ENCODE measurements around the gene ZNF853. TPM values are rescaled to one million over a fixed set of nuclear protein-coding genes. Genes with fewer than 3 reads are reported as not detected.

ZNF853 gene
- total RNA-seq (2021; fragmentation: NEBNext Ultra II Directional; extraction: Animal tissue kit (Norgen Biotek cat#: 25700)) = 5.5 and 5.7 TPM in 2 replicates
- 4.3 and 4.4 TPM in 2 replicates for polyA plus RNA-seq (2011; rRNA removed)
- 5.4 TPM for polyA plus RNA-seq (2011; cell fraction: cytosol; rRNA removed)
- polyA plus RNA-seq (2011; cell fraction: nucleus; rRNA removed) = 6.3 TPM
- 2.0 to 4.2 TPM (median 3.2 TPM) in 4 replicates for polyA plus RNA-seq (2012, experiment 1 of 2)
- 2.2 TPM for polyA plus RNA-seq (2012, experiment 2 of 2)
- 4.1 TPM for polyA plus RNA-seq (2013, experiment 1 of 2)
- 4.0 TPM for polyA plus RNA-seq (2013, experiment 2 of 2)
- 9.9 and 11.6 TPM in 2 replicates for polyA minus RNA-seq (2011; rRNA and poly(A)+ RNA removed)
- polyA minus RNA-seq (2011; cell fraction: cytosol; rRNA and poly(A)+ RNA removed) = 6.5 TPM
- 5.6 TPM for polyA minus RNA-seq (2011; cell fraction: nucleus; rRNA and poly(A)+ RNA removed)
- long read RNA-seq, experiment 1, partial matches to known transcripts = 0 of 3 reads
- long read RNA-seq, experiment 1, other reads (novel, unspliced or antisense) = 3 of 3 reads
- long read RNA-seq, experiment 2 = 0 reads

DNA sequence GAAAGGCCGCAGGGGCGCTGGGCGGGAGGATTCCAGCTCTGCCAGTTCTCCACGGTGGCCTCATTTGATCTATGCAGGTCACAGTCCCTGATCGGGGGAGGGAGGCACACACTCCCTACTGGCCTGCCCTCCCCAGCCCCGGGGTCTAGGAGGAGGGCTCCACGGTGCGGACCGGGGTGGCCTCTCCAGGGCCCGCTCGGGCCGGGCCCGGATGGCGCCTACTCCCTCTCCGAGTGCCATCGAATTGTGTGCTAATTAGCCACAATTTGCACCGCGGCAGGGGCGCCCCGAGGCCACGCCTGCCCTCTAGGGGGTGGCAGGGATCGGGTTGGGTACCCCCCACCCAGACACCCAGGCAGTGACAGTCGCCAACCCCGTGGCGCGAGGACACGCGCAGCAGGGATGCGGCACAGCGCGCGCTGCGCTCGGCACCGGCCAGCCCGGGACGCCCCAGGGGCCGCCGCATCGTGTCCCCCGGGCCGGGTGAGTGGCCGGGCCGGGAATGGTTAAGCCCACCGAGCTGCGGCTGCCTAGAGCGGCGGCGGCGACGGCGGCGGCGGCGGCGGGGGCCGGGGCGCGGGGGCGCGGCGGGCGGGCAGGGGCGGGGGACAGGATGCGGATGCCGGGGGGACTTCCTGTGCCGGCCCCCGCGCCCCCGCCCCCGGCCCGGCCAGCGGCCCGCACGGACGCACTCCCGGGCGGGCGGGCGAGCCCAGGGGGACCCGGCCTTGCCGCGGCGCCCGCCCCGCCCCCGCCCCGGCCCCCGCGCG, at the start of gene ZNF853:
ZNF853 (plus strand) TSS at position 658 of the 770 bp plus-strand sequence. CDS start 565 bp downstream, outside the sequence.
- Histone ChIP-seq H3K27ac (ENCODE audit: low read depth, low read length) (0 out of 2 replicates have a peak within 1 kb of the TSS, but pooled peaks have one; percentile 5), H3K4me2 (ENCODE audit: insufficient read depth in 1 of 2, low read depth in 2 of 2, low read length in 2 of 2) (peak within 1 kb of the TSS; percentile 94 to 100)
- no peak for TF ChIP-seq SP4 (IDR thresholded peaks at IDR 0.05; ENCODE audit: low read length)
- no peak for TF ChIP-seq NRF1 (IDR thresholded peaks at IDR 0.05; ENCODE audit: low read depth, low read length)
- TF ChIP-seq CTBP2 (IDR thresholded peaks at IDR 0.05; ENCODE audit: borderline replicate concordance, insufficient read depth, insufficient read length, low read length) = no peak
- TF ChIP-seq CHD1 (IDR thresholded peaks at IDR 0.05; ENCODE audit: low read depth, low read length) = no peak
- no peak for TF ChIP-seq ATF3 (IDR thresholded peaks at IDR 0.05; ENCODE audit: insufficient read depth, low read depth, low read length)
- TF ChIP-seq CBX5 (IDR thresholded peaks at IDR 0.05; ENCODE audit: low read depth, low read length) = no peak
- TF ChIP-seq SP2 (IDR thresholded peaks at IDR 0.05; ENCODE audit: low read length) = no peak
- peak; percentile 47; the same call in 1 of the 2 replicates for TF ChIP-seq PHF8 (conservative IDR thresholded peaks at IDR 0.05; ENCODE audit: low read depth, low read length)

More for the DNA sequence above, at the start of gene ZNF853:
- H3K56ac ChIP-seq (replicated peaks; ENCODE audit: insufficient read length, low read depth, low read length) = peak within 1 kb of the TSS; percentile 17
- no peak for FAIRE-seq
- H2BK15ac ChIP-seq (ENCODE audit: low read length) = no peak within 1 kb of the TSS; the same call in 1 of the 2 replicates
- no peak within 1 kb of the TSS for H3K23ac ChIP-seq (ENCODE audit: insufficient read length)
- peak within 1 kb of the TSS; percentile 25 for H4K8ac ChIP-seq (ENCODE audit: extremely low read depth, insufficient read depth, low read length)
- no peaks in the 10 kb centered on the region for H3K79me2 ChIP-seq (ENCODE audit: control insufficient read depth in 1 of 2, insufficient read depth in 2 of 2, low read length in 2 of 2)
- peaks cover 0 to 4% (median 0%) of the 10 kb centered on the region in 4 experiments; a peak in 1 of 7 replicates for H3K27me3 ChIP-seq (replicated peaks in 1 of 4; ENCODE audit: control insufficient read depth in 3 of 4, extremely low read depth in 1 of 4, insufficient read depth in 3 of 4, low read length in 3 of 4)
- H3K4me3 ChIP-seq (ENCODE audit: extremely low read depth in 1 of 4, insufficient read depth in 2 of 4, low read depth in 3 of 4, low read length in 4 of 4) = peak within 1 kb of the TSS; percentile 63 to 96 (median 78)
- 3% methylated on average over 45 of the region's 91 CpGs; no CpG with 5 or more reads in 1 of the 2 experiments for WGBS, 2 experiments (ENCODE audit: extremely low coverage in 1 of 2, insufficient coverage in 1 of 2, insufficient read length in 1 of 2, insufficient replicate concordance in 2 of 2, low coverage in 1 of 2, low lambda C conversion rate in 2 of 2, missing lambda C conversion rate in 1 of 2)
- peak within 1 kb of the TSS; percentile 90 for H3K18ac ChIP-seq (ENCODE audit: extremely low read depth, low read length)
- peak within 1 kb of the TSS; percentile 4 to 44 (median 34); a peak in 6 of 7 replicates for H3K9ac ChIP-seq (replicated peaks in 1 of 4; ENCODE audit: extremely low read depth in 1 of 4, low read depth in 3 of 4, low read length in 3 of 4)
- H3K36me3 ChIP-seq (ENCODE audit: control insufficient read depth in 2 of 4, insufficient read depth in 4 of 4, low read length in 3 of 4) = 0 out of 8 replicates have a peak, but pooled peaks cover 0 to 4% (median 1%) of the 10 kb centered on the region in 4 experiments
- CTCF ChIA-PET (ENCODE audit: partially characterized antibody) = interaction anchor here (1.1 kb wide), 1 partner anchor 54 kb away, joined by 3 read pairs; no protein-coding TSS in a partner anchor
- no peak within 1 kb of the TSS for H2BK120ac ChIP-seq (replicated peaks; ENCODE audit: low read depth, low read length)
- H4K91ac ChIP-seq (replicated peaks; ENCODE audit: insufficient read length, low read length) = peak within 1 kb of the TSS; percentile 89
- H2BK5ac ChIP-seq (ENCODE audit: low read depth, low read length) = peak within 1 kb of the TSS; percentile 66; the same call in 1 of the 2 replicates
- H2BK20ac ChIP-seq (ENCODE audit: low read length) = 0 out of 2 replicates have a peak within 1 kb of the TSS, but pooled peaks have one; percentile 6
- H4K20me1 ChIP-seq (replicated peaks in 1 of 2; ENCODE audit: control insufficient read depth in 1 of 2, insufficient read depth in 2 of 2, low read length in 2 of 2) = peaks cover 0 to 1% of the 10 kb centered on the region in 2 experiments
- peak within 1 kb of the TSS; percentile 50; the same call in 1 of the 2 replicates for H2BK12ac ChIP-seq (ENCODE audit: low read depth, low read length)
- peak within 1 kb of the TSS; percentile 69 for H3K4ac ChIP-seq (replicated peaks; ENCODE audit: insufficient read length, low read depth, low read length)
- H3K23me2 ChIP-seq (ENCODE audit: low read depth, low read length) = peaks cover 7% of the 10 kb centered on the region; the same call in 1 of the 2 replicates
- H3K4me1 ChIP-seq (replicated peaks in 1 of 4; ENCODE audit: control insufficient read depth in 3 of 4, insufficient read depth in 4 of 4, low read length in 3 of 4) = peaks cover 0 to 12% (median 7%) of the 10 kb centered on the region in 4 experiments; a peak in 5 of 7 replicates
- H3K9me3 ChIP-seq (ENCODE audit: insufficient read depth in 2 of 2, low read depth in 1 of 2, low read length in 1 of 2) = no peaks in the 10 kb centered on the region
- DNase-seq (ENCODE audit: low read depth in 1 of 2, low spot score in 2 of 2) = peak in 1 of 2 experiments; percentile 72
- 0 out of 2 replicates have a peak within 1 kb of the TSS, but pooled peaks have one; percentile 32 for H2AK5ac ChIP-seq (ENCODE audit: low read depth, low read length)
- POLR2A ChIA-PET (ENCODE audit: partially characterized antibody) = interaction anchor here (1.4 to 2.0 kb wide), 2 partner anchors 9 to 25 kb away, joined by 3 to 6 read pairs; partner anchors contain the start of gene INTS15
- no peaks in the 10 kb centered on the region for H3K79me1 ChIP-seq (ENCODE audit: low read depth, low read length)
- H3K14ac ChIP-seq (ENCODE audit: insufficient read length) = no peak within 1 kb of the TSS
- H4K5ac ChIP-seq (ENCODE audit: insufficient read length, low read depth, low read length) = peak within 1 kb of the TSS; percentile 80
- H2AFZ ChIP-seq (ENCODE audit: low read length) = peak within 1 kb of the TSS; percentile 57; the same call in 1 of the 2 replicates
